OCI-LY1 (cell line): ENCODE measurements around the gene PXMP4.

ENCODE experiments used
- H2AFZ ChIP-seq: fragments of 200-600 bp; sonication (generic), shearing (Covaris generic); 2 replicates; pipeline ENCODE4 v1.6.0; 2014; ENCODE audit warnings: antibody characterized with exemption, mild to moderate bottlenecking, low read length
- H3F3A ChIP-seq: fragments of 200-600 bp; sonication (generic), shearing (Covaris generic); 2 replicates; pipeline ENCODE4 v1.6.0; 2014; ENCODE audit warnings: mild to moderate bottlenecking, antibody characterized with exemption, low read length, moderate library complexity; ENCODE audit not compliant: insufficient read depth
- H3K27ac ChIP-seq: fragments of 200-600 bp; sonication (generic); 2 replicates; pipeline ENCODE4 v1.5.1; 2014; ENCODE audit warnings: low read length, mixed run types, mild to moderate bottlenecking, low read depth; ENCODE audit not compliant: poor library complexity, severe bottlenecking
- H3K27me3 ChIP-seq: fragments of 200-600 bp; sonication (generic); 2 replicates; pipeline ENCODE4 v1.6.0; 2014; ENCODE audit warnings: antibody characterized with exemption, mild to moderate bottlenecking, low read length, moderate library complexity; ENCODE audit not compliant: insufficient read depth
- H3K36me3 ChIP-seq: fragments of 200-600 bp; sonication (generic); 2 replicates; pipeline ENCODE4 v1.6.1; 2014; ENCODE audit warnings: mild to moderate bottlenecking, antibody characterized with exemption, low read length, moderate library complexity, mixed read lengths; ENCODE audit not compliant: insufficient read depth
- H3K4me1 ChIP-seq: fragments of 200-600 bp; sonication (generic); 2 replicates; pipeline ENCODE4 v1.5.1; 2014; ENCODE audit warnings: mild to moderate bottlenecking, low read length, moderate library complexity; ENCODE audit not compliant: insufficient read depth, severe bottlenecking
- H3K4me2 ChIP-seq: fragments of 200-600 bp; sonication (generic), shearing (Covaris generic); 2 replicates; pipeline ENCODE4 v1.6.1; 2014; ENCODE audit warnings: low read length
- H3K4me3 ChIP-seq: fragments of 200-600 bp; sonication (generic); 2 replicates; pipeline ENCODE4 v1.5.1; 2014; ENCODE audit warnings: low read length, low read depth, mild to moderate bottlenecking, mixed read lengths; ENCODE audit not compliant: poor library complexity, severe bottlenecking
- H3K79me2 ChIP-seq: fragments of 200-600 bp; shearing (Covaris generic); 2 replicates; pipeline ENCODE4 v1.6.1; 2016; ENCODE audit warnings: mixed run types, low read length, mixed read lengths; ENCODE audit not compliant: insufficient read depth
- H3K9ac ChIP-seq: fragments of 200-600 bp; sonication (generic), shearing (Covaris generic); 2 replicates; pipeline ENCODE4 v1.6.1; 2014; ENCODE audit warnings: mild to moderate bottlenecking, low read length, mixed read lengths
- H3K9me2 ChIP-seq: fragments of 200-600 bp; sonication (generic), shearing (Covaris generic); 2 replicates; pipeline ENCODE4 v1.6.1; 2014; ENCODE audit warnings: low read depth, mild to moderate bottlenecking, low read length, mixed read lengths
- H3K9me3 ChIP-seq: fragments of 200-600 bp; shearing (Covaris generic); 2 replicates; pipeline ENCODE4 v1.6.1; 2014; ENCODE audit warnings: low read length, mixed read lengths
- H4K20me1 ChIP-seq: fragments of 200-600 bp; sonication (generic), shearing (Covaris generic); 2 replicates; pipeline ENCODE4 v1.6.0; 2016; ENCODE audit warnings: mild to moderate bottlenecking, low read length; ENCODE audit not compliant: insufficient read depth
- EZH2 ChIP-seq: fragments of 200-600 bp; sonication (generic), shearing (Covaris generic); IDR thresholded peaks from 2 replicates; pipeline ENCODE4 v1.8.0; 2017; ENCODE audit warnings: borderline replicate concordance, mixed run types, mild to moderate bottlenecking, antibody characterized with exemption, low read length, moderate library complexity, mixed read lengths
- TF ChIP-seq, protein P1 (sequence below): fragments of 200-600 bp; sonication (generic), shearing (Covaris generic); IDR thresholded peaks from 2 replicates; pipeline ENCODE4 v1.5.1; 2017; ENCODE audit warnings: mild to moderate bottlenecking, antibody characterized with exemption, low read length, moderate library complexity, mixed read lengths

Gene PXMP4

DNA sequence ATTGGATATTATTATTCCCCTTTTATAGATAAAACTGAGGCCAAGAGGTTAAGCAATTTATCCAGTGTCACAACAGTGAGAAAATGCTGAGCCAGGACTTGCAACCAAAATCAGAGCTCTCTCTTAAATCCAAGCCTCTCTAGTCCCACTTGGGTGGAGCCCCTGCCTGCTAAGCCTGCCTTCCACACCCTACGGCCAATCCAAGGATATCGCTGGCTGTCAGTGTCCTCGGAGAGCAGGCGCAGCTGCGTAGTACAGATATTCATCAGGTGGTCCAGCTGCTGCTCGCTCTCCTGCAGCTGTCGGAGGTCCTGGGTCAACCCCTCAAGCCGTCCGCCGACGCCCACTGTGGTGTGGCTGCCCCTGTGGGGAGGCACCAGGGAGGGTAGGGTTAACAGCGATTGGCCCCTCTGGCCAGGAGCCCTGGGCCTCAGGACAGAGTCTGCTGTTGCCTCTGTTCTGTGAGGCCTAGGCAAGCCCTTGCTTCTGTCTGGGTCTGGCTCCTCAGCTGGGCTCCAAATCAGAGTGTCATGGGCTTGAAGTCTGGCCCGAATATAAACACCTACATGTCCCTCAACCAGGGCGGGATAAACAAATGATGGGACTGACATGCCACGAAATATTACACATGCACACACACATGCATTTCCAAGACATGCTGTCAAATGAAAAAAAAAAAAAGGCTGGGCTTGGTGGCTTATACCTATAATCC is 42.0 kb downstream of the PXMP4 start:
- TF ChIP-seq, protein P1, sequence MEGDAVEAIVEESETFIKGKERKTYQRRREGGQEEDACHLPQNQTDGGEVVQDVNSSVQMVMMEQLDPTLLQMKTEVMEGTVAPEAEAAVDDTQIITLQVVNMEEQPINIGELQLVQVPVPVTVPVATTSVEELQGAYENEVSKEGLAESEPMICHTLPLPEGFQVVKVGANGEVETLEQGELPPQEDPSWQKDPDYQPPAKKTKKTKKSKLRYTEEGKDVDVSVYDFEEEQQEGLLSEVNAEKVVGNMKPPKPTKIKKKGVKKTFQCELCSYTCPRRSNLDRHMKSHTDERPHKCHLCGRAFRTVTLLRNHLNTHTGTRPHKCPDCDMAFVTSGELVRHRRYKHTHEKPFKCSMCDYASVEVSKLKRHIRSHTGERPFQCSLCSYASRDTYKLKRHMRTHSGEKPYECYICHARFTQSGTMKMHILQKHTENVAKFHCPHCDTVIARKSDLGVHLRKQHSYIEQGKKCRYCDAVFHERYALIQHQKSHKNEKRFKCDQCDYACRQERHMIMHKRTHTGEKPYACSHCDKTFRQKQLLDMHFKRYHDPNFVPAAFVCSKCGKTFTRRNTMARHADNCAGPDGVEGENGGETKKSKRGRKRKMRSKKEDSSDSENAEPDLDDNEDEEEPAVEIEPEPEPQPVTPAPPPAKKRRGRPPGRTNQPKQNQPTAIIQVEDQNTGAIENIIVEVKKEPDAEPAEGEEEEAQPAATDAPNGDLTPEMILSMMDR, result no peak
- TF ChIP-seq EZH2, result no peak
- no peak overlapping the region for H3K4me3 ChIP-seq
- H3K9me2 ChIP-seq, result no peaks in the 10 kb centered on the region
- H3K4me1 ChIP-seq, result peaks cover 78% of the 10 kb centered on the region
- no peaks in the 10 kb centered on the region for H4K20me1 ChIP-seq
- H3K27me3 ChIP-seq, result no peaks in the 10 kb centered on the region
- peak overlapping the region; percentile 46; the same call in 1 of the 2 replicates for H3K9ac ChIP-seq
- H3K79me2 ChIP-seq, result peaks cover 16% of the 10 kb centered on the region
- H3K4me2 ChIP-seq, result peak overlapping the region; percentile 60; the same call in 1 of the 2 replicates
- no peaks in the 10 kb centered on the region for H3K9me3 ChIP-seq
- H2AFZ ChIP-seq, result no peak overlapping the region
- H3K27ac ChIP-seq, result peak overlapping the region; percentile 99
- peaks cover 54% of the 10 kb centered on the region for H3K36me3 ChIP-seq
- H3F3A ChIP-seq, result no peaks in the 10 kb centered on the region

DNA sequence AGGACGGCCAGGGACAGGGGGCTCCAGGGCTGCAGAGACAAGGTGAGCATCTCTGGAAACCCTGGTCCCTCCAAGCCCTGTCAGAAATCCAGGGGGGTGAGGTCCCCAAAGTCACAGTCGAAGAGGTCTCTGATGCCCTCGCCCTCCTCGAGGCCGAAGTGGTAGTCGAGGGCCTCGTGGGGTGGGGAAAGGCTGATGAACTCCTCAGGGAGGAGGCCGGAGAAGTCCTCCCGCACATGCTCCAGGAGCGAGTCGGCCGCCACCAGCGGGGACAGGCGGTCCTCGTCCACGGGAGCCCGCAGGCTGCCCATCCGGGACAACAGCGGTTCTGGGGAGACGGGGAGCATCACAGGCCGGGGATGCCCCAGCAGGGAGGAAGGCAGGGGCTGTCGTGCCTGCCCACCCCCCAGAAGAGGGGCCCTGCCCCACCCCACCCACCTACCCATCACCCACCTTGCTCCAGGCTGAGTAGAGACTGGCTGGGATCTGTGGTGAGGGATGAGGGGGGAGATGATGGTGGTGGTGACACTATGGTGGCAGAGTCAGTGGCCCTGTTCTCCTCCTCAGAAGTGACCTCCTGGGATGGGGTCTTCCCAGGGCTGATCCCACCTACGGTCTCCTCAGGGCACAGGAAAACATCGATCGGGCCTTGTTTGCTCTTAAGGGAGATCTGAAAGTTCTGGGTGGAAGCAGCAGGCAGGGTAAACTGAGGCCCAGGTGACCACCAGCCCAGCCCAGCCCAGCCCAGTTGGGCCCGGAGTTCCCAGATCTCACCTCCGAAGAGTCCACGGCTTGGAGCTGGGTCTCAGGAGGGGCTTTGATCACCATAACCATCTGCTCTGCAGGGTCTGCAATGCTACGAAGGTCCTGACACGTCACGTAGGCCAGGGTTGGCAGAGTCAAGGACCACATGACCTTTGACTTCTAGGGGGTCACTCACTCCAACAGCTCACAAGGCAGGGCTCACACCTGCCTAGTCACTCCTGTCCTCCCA is 43.2 kb downstream of the PXMP4 start:
- no peaks in the 10 kb centered on the region for H3K27me3 ChIP-seq
- peak overlapping the region; percentile 99 for H3K27ac ChIP-seq
- H3K36me3 ChIP-seq, result peaks cover 53% of the 10 kb centered on the region
- no peak overlapping the region for H2AFZ ChIP-seq
- H3K9me3 ChIP-seq, result no peaks in the 10 kb centered on the region
- no peak overlapping the region for H3K9ac ChIP-seq
- no peak overlapping the region for H3K4me3 ChIP-seq
- H3F3A ChIP-seq, result no peaks in the 10 kb centered on the region
- H3K9me2 ChIP-seq, result no peaks in the 10 kb centered on the region
- H3K4me1 ChIP-seq, result peaks cover 78% of the 10 kb centered on the region
- no peak overlapping the region for H3K4me2 ChIP-seq
- no peaks in the 10 kb centered on the region for H4K20me1 ChIP-seq
- H3K79me2 ChIP-seq, result peaks cover 11% of the 10 kb centered on the region
- TF ChIP-seq, protein P1, result no peak
- TF ChIP-seq EZH2, result no peak

DNA sequence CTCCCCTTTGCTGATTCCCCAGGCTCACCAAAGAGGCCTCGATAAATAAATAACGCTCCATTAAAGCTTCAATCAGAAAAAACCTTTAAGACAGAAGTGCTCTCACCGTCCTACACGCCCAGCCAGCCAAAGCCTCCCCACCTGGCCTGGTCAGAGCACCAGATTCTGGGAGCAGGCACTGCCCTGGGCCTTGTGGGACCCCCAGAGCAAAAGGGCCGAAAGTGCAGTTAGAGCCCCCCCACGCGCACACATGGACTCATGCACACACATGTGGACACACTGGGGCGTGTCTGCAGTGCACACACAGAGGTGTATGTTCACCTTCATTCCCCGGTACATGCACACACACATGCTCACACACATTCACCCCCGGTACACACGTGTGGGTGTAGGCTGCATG is 44.0 kb downstream of the PXMP4 start:
- peaks cover 62% of the 10 kb centered on the region for H3K36me3 ChIP-seq

More for the DNA sequence above, 44.0 kb downstream of the PXMP4 start:
- TF ChIP-seq, protein P1, result no peak
- H4K20me1 ChIP-seq, result no peaks in the 10 kb centered on the region
- H3K4me3 ChIP-seq, result no peak overlapping the region
- H3K9me2 ChIP-seq, result no peaks in the 10 kb centered on the region
- H3K4me1 ChIP-seq, result peaks cover 78% of the 10 kb centered on the region
- no peak overlapping the region for H2AFZ ChIP-seq
- H3K27me3 ChIP-seq, result no peaks in the 10 kb centered on the region
- H3F3A ChIP-seq, result no peaks in the 10 kb centered on the region
- H3K9me3 ChIP-seq, result no peaks in the 10 kb centered on the region
- H3K4me2 ChIP-seq, result no peak overlapping the region
- peaks cover 11% of the 10 kb centered on the region for H3K79me2 ChIP-seq
- no peak overlapping the region; the same call in 1 of the 2 replicates for H3K9ac ChIP-seq
- peak overlapping the region; percentile 77 for H3K27ac ChIP-seq
